Measurements from ENCODE around the gene MT2A.

Gene MT2A

DNA sequence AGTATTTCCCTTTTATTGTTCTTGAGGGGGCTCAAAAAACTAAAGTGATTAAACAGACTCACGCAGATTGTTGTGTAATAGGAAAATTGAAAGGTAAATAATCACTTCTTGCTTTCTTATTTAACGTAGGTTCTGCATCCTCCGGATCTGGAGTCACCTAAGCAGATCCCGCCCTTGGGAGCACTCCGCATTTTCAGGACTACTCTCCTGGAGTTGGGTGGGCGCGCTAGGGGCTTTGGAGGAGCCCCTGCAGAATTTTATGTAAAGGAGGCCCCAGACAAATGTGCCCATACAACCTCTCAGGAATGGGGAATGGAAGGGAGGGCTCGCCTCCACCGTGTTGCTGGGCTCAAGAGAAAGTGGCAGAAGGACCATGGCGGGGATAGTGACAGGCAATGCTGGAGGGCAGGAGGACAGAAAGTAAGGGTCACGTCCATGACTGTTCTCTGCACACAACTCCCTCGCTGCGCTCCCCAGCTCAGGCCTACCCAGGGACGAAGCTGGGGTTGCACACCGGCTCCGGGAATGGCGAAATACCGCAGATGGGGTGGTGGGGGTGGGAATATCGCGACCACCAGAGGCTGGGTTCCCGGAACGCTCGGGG lies 8.3 kb downstream of the MT2A start:
- in situ Hi-C loops (cut with MboI; ENCODE audit: low sequenced_read_pairs) = loop anchor here (25.0 kb wide), 1 partner anchor 104 kb away; the partner anchor contains the start of gene BBS2

DNA sequence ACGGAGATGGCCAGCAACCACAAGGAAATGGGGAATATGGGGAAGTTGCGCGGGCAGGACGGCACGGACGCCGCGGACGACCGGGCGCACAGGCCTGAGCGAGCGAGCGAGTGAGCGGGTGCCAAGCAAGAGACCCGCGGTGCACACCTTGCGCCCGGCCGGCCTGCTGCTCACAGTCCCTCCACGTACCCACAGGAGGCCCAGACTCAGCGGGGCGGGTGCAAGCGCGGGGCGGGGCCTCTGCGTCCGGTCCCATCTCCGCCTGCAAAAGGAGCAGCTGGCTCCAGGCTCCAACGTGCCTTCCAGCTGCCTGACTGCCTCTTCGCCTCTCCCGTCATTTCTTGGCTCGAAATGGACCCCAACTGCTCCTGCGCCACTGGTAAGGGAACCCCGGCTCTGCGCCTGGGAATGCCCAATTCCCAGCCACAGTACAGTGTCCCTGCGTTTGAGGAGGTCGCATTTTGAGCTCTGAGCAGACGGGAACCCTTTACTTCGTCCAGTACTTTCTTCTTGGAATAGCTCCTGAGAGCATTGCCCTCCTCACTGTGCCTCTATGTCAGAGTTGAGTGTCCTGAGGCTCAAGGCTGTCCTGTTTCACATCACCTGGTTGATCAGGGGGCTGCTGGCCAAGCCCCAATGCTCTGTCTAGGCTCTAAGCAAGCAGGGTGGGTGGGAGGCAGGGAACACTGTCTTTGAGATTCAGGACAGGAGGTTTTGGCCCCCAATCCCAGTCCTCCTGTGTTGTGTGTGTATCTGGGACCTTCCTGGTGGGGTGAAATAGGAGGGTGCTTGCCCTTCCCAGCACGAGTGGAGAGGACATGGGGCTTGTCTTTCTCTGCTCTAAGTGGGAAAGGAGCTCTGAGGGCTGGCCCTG lies 9.1 kb downstream of the MT2A start:
- in situ Hi-C loops (cut with MboI; ENCODE audit: low sequenced_read_pairs) = loop anchor here (25.0 kb wide), 1 partner anchor 105 kb away; the partner anchor contains the start of gene BBS2

DNA sequence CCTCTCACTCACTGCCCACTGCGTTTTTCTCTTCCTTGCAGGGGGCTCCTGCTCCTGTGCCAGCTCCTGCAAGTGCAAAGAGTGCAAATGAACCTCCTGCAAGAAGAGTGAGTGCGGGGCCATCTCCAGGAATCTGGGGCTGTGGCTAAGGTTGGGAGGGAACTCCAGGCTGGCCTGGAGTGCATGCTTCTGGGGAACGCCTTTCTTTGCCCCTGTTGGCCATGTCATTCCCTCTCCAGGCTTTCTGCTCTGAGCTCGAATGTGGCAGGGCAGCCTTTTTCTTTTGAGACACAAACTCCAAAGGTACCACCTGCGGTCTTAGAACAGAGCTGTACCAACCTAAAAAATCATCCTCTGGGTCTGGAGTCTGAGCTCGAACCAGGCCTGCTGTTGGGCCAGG lies 9.8 kb downstream of the MT2A start:
- in situ Hi-C loops (cut with MboI; ENCODE audit: low sequenced_read_pairs) = loop anchor here (25.0 kb wide), 1 partner anchor 106 kb away; the partner anchor contains the start of gene BBS2

DNA sequence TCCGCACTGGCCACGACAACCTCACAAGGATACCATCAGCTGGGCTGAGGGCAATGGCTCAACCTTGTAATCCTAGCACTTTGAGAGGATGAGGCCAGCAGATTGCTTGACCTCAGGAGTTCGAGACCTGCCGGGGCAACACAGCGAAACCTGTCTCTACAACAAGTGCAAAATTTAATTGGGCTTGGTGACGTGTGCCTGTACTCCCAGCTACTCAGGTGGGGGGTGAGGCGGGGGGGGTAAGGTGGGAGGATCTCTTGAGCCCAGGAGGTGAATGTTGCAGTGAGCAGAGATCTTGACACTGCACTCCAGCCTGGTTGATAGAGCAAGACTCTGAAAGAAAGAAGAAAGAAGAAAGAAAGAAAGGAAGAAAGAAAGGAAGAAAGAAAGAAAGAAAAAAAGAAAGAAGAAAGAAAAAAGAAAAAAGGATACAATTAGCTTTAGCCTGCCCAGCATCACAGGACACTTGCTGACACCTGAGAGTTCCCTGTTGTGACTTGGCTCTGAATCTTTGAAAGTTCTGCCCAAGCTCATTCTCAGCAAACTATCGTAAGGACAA lies 12.0 kb downstream of the MT2A start:
- in situ Hi-C loops (cut with MboI; ENCODE audit: low sequenced_read_pairs) = loop anchor here (25.0 kb wide), 1 partner anchor 108 kb away; the partner anchor contains the start of gene BBS2

DNA sequence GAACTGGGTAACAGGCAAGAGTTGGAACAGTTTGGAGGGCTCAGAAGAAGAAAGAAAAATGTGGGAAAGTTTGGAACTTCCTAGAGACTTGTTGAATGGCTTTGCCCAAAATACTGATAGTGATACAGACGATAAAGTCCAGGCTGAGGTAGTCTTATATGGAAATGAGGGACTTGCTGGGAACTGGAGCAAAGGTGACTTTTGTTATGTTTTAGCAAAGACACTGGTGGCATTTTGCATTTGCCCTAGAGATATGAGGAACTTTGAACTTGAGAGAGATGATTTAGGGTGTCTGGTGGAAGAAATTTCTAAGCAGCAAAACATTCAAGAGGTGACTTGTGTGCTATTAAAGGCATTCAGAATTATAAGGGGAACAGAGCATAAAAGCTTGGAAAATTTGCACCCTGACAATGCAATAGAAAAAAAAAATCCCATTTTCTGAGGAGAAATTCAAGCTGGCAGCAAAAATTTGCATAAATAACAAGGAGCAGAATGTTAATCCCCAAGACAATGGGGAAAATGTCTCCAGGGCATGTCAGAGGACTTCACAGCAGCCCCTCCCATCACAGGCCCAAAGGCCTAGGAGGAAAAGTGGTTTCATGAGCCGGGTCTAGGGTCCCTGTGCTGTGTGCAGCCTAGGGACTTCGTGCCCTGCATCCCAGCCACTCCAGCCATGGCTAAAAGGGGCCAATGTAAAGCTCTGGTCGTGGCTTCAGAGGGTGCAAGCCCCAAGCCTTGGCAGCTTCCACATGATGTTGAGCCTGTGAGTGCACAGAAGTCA lies 13.5 kb downstream of the MT2A start:
- in situ Hi-C loops (cut with MboI; ENCODE audit: low sequenced_read_pairs) = loop anchor here (25.0 kb wide), 1 partner anchor 110 kb away; the partner anchor contains the start of gene BBS2

DNA sequence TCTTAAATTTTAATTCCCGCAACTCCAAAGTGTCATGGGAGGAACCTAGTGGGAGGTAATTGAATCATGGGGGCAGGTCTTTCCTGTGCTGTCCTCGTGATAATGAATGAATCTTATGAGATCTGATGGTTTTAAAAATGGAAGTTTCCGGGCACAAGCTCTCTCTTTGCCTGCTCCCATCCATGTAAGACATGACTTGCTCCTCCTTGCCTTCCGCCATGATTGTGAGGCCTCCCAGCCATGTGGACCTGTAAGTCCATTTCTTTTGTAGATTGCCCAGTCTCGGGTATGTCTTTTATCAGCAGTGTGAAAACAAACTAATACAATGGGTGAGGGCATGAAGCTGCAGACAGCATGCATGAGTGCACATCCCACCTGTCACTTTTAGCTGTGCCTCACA lies 14.8 kb downstream of the MT2A start:
- in situ Hi-C loops (cut with MboI; ENCODE audit: low sequenced_read_pairs) = loop anchor here (25.0 kb wide), 1 partner anchor 111 kb away; the partner anchor contains the start of gene BBS2

DNA sequence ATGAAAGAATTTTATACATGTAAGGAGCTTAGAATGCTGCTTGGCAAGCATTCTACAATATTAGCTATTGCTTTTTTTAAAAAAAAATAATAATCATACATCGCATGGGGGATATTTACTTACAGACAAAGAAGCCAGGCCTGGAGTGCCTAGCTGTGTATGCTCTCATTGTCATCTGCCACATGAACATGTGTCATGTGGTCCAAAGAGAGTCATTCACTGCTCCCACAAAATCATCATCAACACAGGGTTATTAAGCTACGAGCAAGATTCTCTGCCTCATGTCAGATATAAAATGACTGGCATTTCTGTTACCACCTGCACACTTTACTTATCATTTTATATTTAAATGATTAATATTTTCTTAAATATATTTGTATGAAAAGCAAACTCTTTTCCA lies 15.3 kb downstream of the MT2A start:
- in situ Hi-C loops (cut with MboI; ENCODE audit: low sequenced_read_pairs) = loop anchor here (25.0 kb wide), 1 partner anchor 111 kb away; the partner anchor contains the start of gene BBS2

DNA sequence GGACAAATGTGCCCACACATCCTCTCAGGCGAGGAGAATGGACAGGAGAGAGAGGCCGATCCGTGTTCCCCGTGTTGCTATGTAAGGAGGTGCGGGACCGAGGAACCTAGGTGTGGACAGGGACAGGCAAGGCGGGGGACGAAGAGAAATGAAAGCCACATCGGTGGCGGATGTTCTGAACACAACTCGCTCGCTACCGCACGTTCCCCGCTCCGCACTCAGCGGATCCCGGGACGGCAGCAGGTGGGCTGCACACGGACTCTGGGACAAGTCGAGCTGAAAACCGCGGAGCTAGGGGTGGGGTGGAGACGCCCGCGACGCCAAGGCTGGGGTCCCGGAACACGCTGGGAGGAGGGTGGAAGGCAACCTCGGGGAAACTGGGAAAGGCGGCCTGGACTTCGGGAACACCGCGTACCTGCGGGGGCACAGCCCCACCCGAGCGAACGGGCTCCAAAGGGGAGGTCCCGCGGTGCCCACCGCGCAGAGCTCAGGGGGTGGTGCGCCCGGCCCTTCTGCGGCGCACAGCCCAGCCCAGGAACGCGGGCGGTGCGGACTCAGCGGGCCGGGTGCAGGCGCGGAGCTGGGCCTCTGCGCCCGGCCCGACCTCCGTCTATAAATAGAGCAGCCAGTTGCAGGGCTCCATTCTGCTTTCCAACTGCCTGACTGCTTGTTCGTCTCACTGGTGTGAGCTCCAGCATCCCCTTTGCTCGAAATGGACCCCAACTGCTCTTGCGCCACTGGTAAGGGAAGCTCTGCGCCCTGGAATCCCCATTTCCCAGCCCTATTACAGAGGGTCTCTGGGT lies 17.0 kb downstream of the MT2A start, which contains the start of gene MT1E:
TSS of gene MT1E (plus strand) at position 642 of the 803 bp plus-strand sequence. CDS start at position 713, 71 bp downstream.
- in situ Hi-C loops (cut with MboI; ENCODE audit: low sequenced_read_pairs) = no loop called here

DNA sequence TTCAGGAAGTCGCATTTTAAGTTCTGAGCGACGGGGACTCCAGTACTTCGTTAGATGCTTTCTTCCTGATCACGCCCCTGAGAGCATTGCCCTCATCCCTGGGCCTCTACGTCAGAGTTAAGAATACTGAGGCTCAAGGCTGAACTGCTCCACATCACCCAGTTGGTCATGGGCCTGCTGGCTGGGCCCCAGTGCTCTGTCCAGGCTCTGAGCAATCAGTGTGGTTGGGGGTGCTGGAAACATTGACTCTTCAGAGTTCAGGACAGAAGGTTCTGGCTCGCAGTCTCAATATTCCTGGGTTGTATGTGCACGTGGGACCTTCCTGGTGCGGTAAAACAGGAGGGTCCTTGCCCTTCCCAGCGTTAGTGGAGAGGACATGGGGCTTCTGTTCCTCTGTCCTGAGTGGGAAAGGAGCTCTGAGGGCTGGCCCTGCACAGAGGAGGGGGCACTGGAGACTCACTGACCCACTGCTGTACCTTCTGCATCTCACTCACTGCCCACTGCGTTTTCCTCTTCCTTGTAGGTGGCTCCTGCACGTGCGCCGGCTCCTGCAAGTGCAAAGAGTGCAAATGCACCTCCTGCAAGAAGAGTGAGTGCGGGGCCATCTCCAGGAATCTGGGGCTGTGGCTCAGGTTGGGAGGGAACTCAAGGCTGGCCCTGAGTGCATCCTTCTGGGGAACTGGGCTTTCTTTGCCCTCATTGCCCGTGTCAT lies 17.7 kb downstream of the MT2A start:
- in situ Hi-C loops (cut with MboI; ENCODE audit: low sequenced_read_pairs) = no loop called here

DNA sequence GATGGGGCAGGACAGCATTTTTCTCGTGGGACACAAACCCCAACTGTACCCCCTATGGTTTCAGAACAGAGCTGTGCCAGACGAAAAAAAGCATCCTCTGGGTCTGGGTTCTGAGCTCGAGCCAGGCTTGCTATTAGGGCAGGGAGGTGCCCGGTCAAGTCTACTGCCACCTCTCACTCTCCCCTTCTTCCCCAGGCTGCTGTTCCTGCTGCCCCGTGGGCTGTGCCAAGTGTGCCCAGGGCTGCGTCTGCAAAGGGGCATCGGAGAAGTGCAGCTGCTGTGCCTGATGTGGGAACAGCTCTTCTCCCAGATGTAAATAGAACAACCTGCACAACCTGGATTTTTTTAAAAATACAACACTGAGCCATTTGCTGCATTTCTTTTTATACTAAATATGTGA lies 18.3 kb downstream of the MT2A start:
- in situ Hi-C loops (cut with MboI; ENCODE audit: low sequenced_read_pairs) = no loop called here

DNA sequence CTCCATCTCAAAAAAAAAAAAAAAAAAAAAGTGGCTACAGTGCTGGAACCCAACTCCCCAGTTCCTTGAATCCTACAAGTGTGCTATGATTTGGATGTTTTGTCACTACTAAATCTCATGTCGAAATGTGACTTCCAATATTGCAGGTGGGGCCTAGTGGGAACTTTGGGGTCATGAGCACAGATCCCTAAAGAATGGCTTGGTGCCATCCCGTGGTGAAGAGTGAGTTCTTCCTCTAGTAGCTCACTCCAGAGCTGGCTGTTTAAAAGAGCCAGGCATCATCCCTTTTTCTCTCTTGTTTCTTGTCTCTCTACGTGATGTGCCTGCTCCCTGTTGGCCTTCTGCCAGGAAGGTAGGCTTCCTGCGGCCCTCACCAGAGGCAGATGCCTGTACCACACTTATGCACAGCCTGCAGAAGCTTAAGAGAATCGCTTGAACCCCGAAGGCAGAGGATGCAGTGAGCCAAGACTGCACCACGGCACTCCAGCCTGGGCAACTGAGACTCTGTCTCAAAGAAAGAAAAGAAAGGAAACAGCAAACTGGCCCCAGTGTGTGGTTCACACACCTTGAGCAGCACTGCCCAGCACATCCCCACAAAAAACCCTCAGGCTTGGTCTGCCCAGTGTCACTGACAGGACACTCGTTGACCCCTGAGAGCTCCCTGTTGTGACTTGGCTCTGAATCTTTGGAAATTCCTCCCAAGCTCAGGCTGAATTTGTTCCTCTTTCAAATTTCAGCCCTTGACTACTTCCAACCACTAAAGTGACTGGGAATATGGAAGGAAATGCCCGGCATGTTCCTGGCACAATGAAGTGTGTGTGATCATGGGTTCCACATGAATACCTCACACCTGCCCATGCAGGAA lies 20.3 kb downstream of the MT2A start:
- in situ Hi-C loops (cut with MboI; ENCODE audit: low sequenced_read_pairs) = no loop called here

DNA sequence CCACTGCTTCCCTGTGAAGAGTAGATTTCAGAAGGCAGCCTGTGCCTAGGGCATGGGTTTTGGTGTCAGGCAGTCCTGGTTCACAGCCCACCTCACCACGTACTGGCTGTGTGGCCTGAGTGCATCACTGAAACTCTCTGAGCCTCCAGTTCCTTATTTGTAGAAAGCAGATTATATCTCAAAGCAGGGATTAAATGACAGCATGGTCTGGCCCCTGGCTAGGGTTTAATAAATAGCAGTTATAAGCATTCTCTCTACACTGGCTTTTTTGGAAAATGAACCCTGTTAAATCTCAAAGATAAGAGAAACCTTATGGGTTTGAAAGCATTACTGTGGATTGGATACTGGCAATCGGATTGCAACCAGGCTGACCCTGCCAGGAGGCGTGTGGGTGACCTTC lies 21.1 kb downstream of the MT2A start:
- in situ Hi-C loops (cut with MboI; ENCODE audit: low sequenced_read_pairs) = no loop called here

DNA sequence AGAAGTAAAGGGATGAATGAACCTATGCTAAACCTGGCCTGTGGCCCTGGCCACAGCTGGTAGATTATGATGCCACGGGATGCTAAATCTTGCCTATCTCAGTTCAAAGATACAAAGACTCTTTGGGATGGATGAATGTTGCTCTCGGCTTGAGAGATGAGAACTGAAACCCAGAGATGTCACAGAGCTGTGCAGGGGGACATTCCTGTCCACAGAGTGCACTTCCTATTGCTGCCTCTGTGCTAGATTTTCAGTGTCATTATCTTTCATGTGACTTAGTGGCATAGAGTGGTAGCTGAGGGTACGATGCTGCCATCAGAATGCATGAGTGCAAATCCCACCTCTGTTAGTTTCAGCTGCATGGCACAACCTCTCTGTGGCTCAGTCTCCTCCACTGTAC lies 21.8 kb downstream of the MT2A start:
- in situ Hi-C loops (cut with MboI; ENCODE audit: low sequenced_read_pairs) = no loop called here

DNA sequence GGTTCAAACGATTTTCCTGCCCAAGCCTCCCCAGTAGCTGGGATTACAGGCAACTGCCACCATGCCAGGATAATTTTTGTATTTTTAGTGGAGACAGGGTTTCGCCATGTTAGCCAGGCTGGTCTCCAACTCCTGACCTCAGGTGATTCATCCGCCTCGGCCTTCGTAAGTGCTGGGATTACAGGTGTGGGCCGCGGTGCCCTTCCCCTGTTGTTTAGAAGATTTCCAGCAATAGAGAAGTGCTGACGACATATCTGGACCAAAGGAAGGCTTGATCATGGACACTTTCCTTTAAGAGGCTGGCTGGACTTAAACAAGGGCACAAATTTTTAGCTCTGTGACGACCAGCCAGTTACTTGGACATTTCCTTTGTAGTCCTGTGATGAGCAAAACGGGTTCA lies 22.8 kb downstream of the MT2A start:
- in situ Hi-C loops (cut with MboI; ENCODE audit: low sequenced_read_pairs) = no loop called here

DNA sequence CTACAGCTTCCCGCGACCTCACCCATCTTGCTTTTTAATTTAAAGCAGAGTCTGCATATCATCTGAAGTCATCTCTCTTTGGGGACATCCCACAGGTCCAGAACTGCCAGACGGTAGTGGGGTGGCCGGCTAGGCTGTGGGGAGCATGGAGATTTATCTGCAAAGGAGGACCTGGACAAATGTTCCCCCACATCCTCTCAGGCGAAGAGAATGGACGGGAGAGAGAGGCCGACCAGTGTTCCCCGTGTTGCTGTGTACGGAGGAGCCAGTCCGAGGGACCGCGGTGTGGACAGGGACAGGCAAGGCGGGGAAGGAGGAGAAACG lies 23.4 kb downstream of the MT2A start:
- in situ Hi-C loops (cut with MboI; ENCODE audit: low sequenced_read_pairs) = no loop called here

DNA sequence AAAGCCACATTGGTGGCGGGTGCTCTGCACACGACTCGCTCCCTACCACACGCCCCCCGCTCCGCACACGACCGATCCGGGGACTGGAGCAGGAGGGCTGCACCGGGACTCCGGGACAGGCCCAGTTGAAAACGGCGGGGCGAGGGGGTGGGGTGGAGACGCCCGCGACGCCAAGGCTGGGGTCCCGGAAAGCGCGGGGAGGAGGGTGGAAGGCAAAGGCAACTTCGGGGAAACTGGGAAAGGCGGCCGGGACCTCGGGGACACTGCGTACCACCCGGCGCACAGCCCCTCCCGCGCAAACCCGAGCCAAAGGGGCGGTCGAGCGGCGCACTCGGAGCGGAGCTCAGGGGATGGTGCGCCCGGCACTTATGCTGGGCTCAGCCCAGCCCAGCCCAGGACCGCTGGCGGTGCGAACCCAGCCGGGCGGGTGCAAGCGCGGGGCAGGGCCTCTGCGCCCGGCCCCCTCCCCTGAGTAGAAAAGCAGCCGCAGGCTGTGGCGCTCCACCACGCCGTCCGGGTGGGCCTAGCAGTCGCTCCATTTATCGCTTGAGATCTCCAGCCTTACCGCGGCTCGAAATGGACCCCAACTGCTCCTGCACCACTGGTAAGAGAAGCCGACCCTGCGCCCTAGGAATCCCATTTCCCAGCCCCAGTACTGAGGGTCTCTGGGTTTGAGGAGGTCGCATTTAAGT lies 23.9 kb downstream of the MT2A start, which contains the start of gene MT1M:
TSS of gene MT1M (plus strand) at position 504 of the 692 bp plus-strand sequence. CDS start at position 577, 73 bp downstream.
- in situ Hi-C loops (cut with MboI; ENCODE audit: low sequenced_read_pairs) = no loop called here

DNA sequence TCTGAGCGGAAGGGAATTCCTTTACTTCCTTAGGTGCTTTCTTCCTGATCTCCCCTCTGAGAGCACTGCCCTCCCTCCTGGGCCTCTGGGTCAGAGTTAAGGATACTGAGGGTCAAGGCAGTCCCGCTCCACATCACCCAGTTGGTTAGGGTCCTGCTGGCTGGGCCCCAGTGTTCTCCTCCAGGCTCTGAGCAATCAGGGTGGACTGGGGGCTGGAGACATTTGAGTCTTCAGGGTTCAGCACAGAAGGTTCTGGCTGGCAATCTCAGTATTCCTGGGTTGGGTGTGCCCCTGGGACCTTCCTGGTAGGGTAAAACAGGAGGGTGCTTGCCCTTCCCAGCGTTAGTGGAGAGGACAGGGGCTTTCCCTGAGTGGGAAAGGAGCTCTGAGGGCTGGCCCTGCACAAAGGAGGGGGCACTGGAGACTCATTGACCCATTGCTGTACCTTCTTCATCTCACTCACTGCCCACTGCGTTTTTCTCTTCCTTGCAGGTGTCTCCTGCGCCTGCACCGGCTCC lies 24.5 kb downstream of the MT2A start:
- in situ Hi-C loops (cut with MboI; ENCODE audit: low sequenced_read_pairs) = no loop called here
